Glomerular endothelial cell (primary cell): Measurements from ENCODE around the gene GIMD1. TPM values are rescaled to one million over a fixed set of nuclear protein-coding genes. Genes with fewer than 3 reads are reported as not detected.
"Not testable (repeated sequence)": the region's sequence is repeated elsewhere in the genome, so short reads cannot be mapped to it uniquely, and the experiment has no call there.

Source experiments
- DNase-seq: peaks from one replicate; pipeline ENCODE4 v3.0.0-alpha.2; 2011; ENCODE audit warnings: low read depth, low spot score; ENCODE audit errors: extremely low read depth
- total RNA-seq: library from RNA; depleted of rRNA; stranded (reverse); fragments of >200 nt; gene quantifications from 2 replicates; pipeline ENCODE4 v1.2.3, GENCODE V29; 2015

The GIMD1 gene
- not detected in 2 replicates for total RNA-seq

DNA sequence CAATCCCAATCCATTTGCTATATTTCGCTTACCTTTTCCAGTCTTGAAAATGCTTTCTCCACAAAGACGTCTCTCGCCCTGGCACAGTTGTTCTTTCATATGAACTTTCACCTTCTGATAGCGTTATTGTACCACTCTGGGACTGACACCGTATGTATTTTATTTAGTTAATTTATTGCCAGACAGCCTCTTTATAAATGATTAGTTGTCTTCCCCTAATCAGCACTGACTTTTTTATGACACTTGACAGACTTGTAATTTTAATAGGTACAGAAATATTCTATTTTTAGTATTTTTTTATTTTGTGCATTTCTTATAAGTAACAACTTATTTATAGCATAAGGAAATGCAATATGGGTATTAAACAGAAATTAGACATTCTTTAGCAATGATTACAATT, at the start of gene GIMD1:
Gene GIMD1 (minus strand): TSS at position 101 of the 400 bp plus-strand sequence. CDS start 1,343 bp downstream, outside the sequence.
- DNase-seq: no peak

DNA sequence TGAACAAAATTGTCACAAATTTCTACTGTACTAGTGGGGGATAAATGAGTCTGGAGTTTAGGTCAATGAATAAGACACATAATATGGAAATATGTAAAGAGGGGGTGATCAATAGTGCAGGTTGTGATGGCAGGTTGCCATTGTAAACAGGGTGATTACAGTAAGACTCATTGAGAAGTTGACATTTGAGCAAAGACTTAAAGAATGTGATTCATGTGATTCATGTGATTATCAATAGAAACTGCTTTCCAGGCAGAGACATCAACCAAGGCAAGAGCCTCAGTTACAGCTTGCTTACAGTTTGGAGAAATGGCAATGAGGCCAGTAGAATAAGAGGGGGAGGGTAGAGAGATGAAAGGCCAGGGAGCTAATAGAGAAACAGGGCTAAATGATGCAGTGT, 45.8 kb upstream of the GIMD1 start:
- DNase-seq: no peak

DNA sequence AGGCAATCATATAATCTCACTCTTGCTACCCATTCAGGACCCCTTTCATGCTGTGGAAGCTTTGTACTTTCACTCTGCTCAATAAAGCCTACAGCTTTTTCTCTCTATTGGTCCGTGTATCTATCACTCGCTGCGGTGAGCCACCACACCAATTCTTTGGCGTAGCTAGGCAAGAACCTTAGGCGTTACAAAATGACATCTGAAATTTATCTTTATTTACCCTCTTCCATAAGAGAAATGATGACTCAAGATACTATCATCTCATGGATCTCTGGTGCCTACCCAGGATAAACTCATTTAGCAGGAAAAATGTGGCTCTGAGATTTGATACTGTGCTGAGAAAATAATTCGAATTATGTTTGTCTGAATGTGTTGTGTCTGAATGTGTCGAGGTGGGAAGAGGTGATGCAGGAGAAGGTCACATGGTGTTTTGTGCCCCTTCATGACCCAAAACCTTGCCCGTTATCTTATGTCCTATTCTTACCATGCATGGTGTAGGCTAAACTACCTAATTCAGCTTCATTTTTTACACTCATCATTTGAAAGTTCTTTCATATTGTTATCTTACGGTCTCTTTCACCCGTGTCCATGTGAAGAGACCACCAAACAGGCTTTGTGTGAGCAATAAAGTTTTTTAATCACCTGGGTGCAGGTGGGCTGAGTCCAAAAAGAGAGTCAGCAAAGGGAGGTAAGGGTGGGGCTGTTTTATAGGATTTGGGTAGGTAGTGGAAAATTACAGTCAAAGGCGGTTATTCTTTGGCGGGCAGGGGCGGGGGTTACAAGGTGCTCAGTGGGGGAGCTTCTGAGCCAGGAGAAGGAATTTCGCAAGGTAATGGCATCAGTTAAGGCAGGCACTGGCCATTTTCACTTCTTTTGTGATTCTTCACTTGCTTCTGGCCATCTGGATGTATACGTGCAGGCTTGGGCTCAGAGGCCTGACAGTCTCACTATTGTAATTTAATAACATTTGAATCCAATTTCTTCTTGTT, 41.6 kb upstream of the GIMD1 start:
- DNase-seq: no peak

DNA sequence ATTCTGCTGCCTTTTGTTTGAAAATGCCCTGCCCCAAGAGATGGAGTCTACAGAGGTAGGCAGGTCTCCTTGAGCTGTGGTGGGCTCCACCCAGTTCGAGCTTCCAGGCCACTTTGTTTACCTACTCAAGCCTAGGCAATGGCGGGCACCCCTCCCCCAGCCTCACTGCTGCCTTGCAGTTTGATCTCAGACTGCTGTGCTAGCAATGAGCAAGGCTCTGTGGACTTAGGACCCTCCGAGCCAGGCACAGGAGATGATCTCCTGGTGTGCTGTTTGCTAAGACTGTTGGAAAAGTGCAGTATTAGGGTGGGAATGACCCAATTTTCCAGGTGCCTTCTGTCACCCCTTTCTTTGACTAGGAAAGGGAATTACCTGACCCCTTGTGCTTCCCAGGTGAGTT, 39.4 kb upstream of the GIMD1 start:
- DNase-seq: not testable (repeated sequence)

DNA sequence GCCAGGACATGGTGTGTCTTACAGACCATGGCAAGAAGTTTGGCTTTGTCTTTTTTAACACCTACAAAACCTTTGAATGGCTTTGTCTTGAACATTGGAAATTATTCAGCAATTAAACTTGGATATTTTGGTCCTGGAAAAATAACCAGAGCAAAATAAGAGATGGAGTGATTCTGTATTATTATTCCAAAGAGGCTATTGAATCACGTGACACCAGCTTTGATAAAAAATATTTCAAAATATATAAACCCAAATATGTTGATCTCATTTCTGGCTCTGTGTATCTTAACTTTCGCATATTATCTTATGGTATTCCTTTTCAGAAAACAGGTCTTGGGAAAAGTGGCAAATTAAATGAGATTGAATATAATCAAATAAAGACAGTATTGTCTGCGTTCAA, 32.6 kb upstream of the GIMD1 start:
- DNase-seq: no peak

DNA sequence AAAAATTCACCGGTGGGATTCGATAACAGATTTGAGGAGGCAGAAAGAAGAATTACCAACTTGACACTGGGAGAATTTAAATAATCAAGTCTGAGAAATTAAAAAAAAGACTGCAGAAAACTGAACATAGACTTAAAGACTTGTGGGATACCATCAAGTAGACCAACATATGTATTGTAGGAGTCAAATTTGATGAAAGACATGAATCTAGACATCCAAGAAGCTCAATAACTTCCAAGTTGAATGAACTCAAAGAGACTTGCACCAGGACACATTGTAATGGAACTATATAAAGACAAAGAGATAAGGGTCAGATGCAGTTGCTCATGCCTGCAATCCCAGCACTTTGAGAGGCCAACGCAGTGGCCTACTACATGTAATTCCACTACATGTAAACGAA, 30.3 kb upstream of the GIMD1 start:
- DNase-seq: not testable (repeated sequence)

DNA sequence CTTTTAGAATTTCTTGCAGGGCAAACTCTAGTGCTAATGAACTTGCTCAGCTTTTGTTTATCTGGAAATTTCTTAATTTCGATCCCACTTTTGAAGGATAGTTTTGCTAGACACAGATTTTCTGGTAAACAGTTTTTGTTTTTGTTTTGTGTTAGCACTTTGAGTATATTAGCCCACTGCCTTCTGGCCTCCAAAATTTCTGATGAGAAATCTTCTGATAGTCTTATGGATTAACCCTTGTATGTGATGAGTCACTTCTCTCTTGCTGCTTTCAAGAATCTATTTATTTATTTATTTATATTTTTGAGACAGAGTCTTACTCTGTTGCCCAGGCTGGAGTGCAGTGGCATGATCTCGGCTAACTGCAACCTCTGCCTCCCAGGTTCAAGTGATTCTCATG, 27.0 kb upstream of the GIMD1 start:
- no peak for DNase-seq

DNA sequence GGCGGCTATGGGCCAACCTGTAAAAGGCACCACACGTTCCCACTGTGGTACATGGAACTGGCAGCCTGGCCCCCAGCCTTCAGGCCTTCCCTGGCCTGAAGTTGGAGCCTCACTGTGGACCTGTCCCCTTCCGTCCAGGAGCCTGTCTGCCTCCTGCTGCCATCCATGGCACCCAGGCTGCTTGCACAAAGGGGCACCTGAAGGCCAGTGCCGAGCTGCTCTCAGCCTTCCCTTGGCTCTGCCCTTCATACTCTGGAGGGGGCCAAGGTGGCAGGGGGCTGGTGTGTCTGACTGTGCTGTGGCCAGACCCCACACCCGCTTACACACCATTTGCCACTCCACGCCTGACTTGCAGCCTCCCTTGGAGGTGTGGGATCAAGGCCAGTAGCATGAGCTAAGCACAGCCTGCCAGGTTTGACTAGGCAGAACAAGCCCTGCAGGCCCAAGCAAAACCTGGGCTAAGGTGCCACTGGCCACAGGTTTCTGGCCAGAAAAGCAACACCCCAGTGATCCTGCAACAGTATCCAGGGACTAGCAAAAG, 17.3 kb upstream of the GIMD1 start:
- DNase-seq: no peak

DNA sequence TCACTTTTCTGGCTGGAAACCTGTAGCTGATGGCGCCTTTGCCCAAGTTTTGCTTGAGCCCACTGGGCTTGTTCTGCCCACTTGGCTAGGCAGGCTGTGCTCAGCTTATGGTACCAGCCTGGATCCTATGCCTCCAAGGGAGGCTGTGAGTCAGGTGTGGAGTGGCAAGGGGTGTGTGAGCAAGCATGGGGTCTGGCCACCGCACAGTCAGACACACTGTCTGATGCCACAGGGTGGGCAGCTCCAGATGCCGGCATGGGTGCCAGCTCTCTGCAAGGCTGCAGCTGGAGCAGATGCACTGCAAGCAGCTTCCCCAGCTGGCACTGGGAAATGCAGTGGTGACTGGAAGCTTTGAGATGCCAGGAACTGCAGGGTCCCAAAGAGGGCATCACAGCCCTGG, 16.3 kb upstream of the GIMD1 start:
- DNase-seq: no peak

DNA sequence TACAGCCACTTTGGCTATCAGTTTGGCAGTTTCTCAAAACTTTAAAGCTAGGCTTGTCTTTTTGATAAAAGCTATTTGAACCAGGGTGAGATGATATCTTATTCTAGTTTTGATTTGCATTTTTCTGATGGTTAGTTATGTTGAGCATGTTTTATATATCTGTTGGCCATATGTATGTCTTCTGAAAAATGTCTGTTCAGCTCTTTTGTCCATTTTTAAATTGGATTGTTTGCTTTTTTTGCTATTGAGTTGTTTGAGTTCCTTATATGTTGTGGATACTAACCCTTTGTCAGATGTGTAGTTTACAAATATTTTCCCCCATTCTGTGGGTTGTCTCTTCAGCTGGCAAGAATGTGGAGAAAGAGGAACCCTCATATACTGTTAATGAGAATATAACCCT, 11.6 kb upstream of the GIMD1 start:
- no peak for DNase-seq

DNA sequence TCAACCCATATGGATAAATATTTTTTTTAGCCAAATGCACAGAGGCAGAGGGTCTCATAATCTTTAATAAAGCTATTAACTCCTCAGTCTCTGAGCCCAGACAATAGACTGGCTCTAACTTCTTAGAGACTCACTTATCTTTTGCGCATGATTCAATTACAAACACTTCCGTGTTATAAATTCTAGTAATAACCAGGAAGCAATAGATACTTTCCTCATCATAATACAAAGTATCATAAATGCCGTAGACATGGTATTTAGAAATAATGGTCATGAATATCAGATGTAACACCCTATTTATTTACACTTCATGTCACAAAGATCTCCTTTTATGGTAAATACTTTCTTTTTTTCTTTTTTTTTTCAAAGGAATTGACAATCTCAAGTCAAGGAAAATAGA, 4.4 kb upstream of the GIMD1 start:
- DNase-seq: no peak

DNA sequence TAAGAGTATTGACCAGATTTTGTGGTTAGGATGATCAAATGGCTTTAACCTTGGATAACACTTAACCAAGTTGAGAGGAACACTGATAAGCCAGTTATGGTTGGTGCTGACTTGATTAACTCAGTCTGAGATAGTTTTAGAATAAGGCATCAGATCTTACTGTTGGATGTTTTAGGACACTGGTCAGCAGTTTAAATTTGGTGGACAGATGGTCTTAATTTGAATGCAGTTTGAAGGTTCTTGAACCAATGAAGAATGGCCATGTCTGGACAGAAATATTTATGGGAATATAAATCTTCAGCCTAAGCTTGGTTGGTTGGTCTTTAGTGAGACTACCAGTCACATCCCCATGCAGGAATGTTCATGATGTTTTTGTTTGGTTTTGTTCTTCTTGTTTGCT, 2.6 kb upstream of the GIMD1 start:
- DNase-seq: no peak

DNA sequence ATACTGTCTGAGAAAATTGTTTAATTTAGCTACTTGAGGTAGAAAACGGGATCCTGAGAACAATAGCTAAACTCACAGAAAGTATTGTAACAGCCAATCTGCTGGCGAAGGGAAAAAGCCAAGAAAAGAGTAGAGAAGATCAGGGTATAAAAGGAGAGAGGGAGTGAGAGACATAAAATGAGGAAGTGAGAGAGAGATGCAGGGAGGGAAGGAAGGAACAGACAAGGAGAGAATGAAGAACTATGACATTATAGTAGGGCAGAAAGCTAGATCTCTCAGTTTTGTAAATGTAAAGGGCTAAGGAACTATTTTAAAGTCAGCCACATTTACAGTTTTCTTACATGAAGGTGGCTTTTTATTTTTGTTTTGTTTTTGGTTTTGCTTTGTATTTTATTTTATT, 1.6 kb upstream of the GIMD1 start:
- no peak for DNase-seq

DNA sequence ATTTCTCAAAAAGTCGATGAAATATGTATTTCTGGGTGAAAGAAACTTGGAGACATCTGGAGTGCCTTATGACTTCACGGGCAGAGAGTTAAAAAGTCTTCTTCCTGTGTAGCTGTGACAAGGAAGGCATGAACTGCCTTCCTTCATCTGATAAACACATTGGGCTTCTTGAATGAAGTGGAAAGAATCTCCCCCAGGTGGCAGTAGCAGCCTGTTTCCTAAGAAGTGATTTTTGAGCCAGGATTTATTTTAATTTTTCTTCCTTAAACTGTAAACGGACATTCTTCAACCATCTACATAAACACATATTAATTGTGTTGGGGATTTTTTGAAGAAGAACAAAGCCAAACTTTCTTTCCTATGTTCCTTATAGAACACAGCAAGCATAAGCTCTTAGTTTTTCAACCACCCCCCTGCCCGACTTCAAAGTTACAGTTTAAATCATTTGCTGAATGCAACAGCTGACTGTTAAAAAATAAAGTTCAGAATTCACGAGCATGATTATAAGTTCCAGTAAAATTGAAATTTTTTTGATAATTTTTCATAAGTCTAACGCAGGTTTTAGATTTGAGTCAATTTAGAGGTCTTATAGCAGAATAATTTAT, 980 bp upstream of the GIMD1 start:
- DNase-seq: peak; percentile 72

DNA sequence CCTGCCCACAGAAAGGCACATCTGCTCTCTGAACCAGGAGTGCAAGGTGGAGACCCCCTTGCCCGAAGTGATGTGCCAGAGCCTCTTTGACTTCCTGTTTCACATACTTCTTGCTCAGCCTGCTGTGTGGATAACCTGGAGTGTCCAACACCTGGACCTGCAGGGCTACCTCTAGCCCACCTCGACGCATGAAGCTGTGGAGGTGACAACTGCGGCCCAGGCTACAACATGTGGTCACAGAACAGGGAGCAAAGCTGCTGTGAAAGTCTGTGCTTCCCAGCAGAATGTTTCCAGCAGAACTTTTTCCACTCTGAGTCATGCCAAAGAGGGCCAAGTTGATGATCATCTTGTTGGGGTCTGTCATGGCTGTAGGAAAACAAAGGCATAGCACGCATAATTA, 1.5 kb downstream of the GIMD1 start:
- DNase-seq: no peak

DNA sequence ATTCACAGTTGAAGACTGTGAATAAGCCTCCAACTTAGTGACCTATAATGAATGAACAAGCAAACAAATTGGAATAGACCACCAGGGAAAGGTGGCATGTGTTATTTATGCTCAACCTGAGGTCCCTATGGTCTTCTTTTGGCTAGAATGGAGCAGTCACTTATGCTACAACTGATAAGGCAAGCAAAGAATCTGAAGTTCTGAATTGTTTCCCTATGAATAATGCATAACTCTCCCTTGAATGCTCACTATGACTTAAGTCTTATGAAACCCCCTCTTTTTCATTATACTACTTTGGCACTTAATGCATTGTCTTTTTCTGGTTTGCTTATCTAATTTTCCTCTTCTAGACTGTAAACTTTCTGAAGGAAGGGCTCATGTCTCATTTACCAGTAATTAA, 2.6 kb downstream of the GIMD1 start:
- DNase-seq: no peak

DNA sequence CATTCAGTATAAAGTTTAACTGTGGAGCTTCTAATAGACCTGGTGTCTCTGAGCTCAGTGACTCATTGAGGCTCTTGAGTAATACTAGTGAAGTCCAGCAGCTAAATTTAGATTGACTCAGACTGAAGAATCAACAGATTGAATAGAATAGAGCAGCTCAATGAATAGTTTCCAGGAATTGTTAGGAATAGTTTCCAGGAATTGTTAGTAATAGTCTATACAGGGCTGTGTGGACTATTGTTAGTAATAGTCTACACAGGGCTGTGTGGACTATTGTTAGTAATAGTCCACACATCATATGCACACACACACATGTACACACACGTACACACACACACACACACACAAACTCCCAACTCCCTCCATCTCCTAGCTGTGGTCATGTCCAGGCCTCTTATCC, 3.0 kb downstream of the GIMD1 start:
- peak; percentile 85 for DNase-seq

DNA sequence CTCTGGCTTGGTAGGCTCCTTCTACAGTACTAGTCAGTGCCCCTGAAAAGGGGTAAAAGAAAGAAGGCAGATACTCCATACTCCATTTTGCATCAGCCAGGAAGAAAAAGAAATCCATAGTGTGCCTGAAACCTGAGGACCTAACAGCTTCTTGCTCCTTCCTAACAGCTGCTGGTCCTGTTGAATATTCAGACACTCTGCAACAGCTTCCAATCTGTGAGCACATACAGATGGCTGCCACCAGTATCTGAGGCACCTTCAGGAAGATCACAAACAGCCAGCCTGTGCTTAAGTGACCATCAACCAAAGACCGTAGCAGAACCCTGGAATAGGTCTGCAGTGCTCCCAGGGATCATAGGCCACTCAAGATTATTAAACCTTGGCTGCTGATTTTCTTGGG, 4.3 kb downstream of the GIMD1 start:
- no peak for DNase-seq

DNA sequence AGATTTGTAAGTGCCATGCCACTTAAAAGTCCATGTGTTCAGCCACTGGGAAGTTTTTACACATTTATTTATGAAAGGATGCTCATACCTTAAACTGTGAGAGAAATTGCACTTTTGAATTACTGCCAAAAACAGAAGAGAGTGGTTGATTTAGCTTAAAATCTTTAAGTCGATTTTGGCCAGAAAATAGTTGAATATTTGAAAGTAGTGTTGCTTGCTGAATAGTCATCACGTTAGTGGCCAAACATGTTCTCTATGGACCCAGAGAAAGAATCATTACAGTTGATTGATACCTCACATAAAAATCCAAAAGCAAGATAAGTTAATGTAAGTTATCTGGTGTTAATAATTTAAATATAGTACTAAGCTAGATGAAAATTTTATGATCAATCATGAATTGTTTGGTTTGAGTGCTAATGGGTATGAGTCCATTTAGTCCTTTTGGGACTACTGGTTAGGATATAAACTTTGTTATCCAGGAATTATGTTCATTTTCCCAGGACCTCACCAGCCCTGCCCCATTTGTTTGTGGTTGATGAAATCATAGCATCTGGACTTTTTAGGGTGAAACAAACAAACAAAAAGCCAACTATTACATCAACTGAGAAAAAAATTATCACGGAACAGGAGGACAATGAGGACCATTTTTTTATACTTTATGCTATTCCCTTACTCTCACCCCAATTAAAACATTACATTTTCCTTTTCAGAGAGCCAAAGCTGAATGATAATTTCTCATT, 6.3 kb downstream of the GIMD1 start:
- no peak for DNase-seq

DNA sequence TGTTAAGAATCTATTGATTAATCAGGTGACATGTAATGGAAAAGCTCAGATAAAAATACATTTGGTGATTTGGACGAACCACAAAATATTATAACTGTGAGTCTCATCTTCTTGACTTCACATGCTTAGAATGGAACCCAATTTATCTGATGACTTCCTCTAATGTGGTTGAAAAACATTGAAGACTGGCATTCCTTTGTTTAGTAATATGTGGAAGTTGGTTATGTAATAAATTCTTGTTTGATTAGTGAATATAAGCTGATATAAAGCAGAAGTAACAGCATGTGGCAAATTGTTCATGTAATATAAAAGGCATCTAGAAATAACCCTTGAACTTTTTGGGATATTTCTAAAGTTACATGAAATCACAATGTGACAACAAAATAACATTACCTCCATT, 9.7 kb downstream of the GIMD1 start:
- DNase-seq: no peak

DNA sequence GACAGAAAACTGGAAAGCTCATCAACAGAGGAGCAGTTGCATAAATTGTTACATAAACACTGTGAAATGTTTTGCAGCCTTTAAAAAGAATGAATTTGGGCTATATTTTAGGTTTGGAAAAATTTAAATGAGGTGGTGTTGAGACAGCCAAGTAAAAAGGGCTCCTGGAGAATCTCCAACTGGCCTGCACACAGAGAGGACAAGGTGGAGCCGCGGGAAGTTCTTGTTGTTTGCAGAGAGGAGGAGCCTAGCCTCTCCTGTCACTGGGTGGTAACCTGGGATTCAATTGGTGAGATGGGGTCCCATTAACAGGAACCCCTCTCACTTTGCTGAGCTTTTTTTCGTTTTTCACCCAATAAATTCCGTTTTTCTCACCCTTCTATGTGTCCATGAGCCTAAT, 13.4 kb downstream of the GIMD1 start:
- DNase-seq: no peak
